Hippocampal formation (tissue), 2 donors: ENCODE measurements around the gene AMDHD2.
"Not testable (repeated sequence)": the region's sequence is repeated elsewhere in the genome, so short reads cannot be mapped to it uniquely, and the experiment has no call there.

Experiments
- DNase-seq, 2 donors: peaks; one replicate each; lab custom pipeline; 2025; lab: John Stamatoyannopoulos, UW

Gene AMDHD2, protein sequence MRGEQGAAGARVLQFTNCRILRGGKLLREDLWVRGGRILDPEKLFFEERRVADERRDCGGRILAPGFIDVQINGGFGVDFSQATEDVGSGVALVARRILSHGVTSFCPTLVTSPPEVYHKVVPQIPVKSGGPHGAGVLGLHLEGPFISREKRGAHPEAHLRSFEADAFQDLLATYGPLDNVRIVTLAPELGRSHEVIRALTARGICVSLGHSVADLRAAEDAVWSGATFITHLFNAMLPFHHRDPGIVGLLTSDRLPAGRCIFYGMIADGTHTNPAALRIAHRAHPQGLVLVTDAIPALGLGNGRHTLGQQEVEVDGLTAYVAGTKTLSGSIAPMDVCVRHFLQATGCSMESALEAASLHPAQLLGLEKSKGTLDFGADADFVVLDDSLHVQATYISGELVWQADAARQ

DNA sequence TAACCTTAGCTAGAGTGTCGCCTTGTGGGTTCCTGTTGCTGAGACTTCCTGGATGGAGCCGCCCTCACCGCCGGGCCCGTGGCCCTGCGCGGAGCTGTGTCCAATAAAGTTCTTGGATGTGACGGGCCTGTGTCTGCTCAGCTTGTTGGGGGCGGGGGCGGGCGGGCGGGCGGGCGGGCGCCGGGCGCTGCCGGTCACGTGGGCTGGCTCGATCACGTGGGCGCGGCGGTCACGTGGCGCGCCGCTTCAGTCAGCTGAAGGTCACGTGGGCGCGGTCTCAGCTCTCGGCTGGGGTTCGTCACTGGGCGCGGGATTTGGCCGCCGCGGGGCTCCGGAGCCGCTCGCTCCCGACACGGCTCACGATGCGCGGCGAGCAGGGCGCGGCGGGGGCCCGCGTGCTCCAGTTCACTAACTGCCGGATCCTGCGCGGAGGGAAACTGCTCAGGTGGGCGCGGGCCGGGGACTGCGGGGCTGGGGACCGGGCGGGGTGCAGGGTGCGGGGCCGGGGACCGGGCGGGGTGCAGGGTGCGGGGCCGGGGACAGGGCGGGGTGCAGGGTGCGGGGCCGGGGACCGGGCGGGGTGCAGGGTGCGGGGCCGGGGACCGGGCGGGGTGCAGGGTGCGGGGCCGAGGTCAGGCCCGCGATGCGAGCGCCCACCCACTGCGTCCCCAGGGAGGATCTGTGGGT lies at the start of gene AMDHD2:
Gene AMDHD2 (plus strand): TSS at position 275 of the 687 bp plus-strand sequence. CDS start 88 bp downstream, at position 363.
- DNase-seq = peak; percentile 78

GRCh38 chr16:2470603-2471015 lies 49.6 kb upstream of the AMDHD2 start:
- no peak for DNase-seq

DNA sequence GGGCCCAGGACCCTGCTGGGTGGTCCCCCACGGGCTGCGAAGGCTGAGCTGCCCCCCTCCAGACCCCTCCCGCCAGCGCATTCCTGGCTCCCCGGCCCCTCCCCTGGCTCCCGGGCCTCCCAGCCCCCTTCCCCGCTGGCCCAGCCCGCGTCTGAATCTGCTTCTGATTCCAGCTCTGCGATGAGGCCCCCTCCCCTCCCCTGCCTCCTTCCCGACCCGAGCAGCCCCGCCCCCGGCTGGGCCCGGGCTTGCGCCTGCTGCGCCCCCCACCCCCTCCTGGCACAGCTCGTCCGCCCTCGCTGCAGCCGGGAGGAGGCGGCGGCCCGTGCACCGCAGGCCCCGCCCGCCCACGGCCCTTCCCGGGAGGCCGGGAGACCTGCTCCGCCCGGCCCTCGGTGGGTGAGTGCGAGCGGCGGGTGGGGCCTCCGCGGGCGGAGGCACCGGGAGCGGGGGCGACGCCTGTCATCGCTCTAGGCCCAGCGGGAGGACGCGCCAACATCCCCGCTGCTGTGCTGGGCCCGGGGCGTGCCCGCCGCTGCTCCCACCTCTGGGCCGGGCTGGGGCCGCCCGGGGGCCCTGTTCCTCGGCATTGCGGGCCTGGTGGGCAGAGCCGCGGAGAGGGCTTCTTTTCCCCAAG lies 49.0 kb upstream of the AMDHD2 start, which contains the start of gene NTN3:
Gene NTN3 (plus strand): TSS at position 282 of the 637 bp plus-strand sequence. CDS start 405 bp downstream, outside the sequence.
- DNase-seq = no peak

DNA sequence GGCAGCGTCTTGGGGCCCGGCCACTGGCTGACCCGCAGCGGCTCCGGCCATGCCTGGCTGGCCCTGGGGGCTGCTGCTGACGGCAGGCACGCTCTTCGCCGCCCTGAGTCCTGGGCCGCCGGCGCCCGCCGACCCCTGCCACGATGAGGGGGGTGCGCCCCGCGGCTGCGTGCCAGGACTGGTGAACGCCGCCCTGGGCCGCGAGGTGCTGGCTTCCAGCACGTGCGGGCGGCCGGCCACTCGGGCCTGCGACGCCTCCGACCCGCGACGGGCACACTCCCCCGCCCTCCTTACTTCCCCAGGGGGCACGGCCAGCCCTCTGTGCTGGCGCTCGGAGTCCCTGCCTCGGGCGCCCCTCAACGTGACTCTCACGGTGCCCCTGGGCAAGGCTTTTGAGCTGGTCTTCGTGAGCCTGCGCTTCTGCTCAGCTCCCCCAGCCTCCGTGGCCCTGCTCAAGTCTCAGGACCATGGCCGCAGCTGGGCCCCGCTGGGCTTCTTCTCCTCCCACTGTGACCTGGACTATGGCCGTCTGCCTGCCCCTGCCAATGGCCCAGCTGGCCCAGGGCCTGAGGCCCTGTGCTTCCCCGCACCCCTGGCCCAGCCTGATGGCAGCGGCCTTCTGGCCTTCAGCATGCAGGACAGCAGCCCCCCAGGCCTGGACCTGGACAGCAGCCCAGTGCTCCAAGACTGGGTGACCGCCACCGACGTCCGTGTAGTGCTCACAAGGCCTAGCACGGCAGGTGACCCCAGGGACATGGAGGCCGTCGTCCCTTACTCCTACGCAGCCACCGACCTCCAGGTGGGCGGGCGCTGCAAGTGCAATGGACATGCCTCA lies 48.3 kb upstream of the AMDHD2 start:
- DNase-seq = no peak

- no peak for DNase-seq
Measured at GRCh38 chr16:2472488-2472864, 47.7 kb upstream of the AMDHD2 start.

DNA sequence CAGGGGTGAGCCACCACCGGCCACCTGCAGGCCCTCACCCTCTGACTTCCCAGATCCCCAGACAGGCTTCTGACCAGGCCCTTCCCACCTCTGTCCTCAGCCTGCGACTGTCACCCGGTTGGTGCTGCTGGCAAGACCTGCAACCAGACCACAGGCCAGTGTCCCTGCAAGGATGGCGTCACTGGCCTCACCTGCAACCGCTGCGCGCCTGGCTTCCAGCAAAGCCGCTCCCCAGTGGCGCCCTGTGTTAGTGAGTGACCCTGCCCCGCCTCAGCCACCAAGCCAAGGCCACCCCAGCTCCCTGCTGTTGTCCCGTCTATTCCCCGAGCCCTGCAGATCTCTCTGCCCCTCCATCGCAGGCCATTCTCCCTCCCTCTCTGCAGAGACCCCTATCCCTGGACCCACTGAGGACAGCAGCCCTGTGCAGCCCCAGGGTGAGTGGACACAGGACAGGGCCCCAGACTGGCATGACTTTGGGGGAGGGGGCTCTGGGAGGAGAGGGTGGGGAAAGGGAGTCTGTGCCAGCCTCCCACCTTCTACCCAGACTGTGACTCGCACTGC lies 47.2 kb upstream of the AMDHD2 start:
- DNase-seq = no peak

DNA sequence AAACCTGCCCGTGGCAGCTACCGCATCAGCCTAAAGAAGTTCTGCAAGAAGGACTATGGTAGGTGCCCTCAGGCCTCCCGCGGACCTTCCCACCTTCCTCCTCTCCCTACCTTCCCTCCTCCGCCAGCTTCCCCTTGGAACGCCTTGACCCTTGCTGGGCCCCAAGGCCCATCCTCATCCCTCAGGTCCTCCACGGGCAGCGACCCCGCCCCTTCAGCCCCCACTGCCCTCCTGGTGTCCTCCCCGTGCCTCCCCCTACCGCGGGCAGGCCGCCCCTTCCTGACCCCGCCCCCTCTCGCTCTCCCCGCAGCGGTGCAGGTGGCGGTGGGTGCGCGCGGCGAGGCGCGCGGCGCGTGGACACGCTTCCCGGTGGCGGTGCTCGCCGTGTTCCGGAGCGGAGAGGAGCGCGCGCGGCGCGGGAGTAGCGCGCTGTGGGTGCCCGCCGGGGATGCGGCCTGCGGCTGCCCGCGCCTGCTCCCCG lies 46.7 kb upstream of the AMDHD2 start:
- no peak for DNase-seq

DNA sequence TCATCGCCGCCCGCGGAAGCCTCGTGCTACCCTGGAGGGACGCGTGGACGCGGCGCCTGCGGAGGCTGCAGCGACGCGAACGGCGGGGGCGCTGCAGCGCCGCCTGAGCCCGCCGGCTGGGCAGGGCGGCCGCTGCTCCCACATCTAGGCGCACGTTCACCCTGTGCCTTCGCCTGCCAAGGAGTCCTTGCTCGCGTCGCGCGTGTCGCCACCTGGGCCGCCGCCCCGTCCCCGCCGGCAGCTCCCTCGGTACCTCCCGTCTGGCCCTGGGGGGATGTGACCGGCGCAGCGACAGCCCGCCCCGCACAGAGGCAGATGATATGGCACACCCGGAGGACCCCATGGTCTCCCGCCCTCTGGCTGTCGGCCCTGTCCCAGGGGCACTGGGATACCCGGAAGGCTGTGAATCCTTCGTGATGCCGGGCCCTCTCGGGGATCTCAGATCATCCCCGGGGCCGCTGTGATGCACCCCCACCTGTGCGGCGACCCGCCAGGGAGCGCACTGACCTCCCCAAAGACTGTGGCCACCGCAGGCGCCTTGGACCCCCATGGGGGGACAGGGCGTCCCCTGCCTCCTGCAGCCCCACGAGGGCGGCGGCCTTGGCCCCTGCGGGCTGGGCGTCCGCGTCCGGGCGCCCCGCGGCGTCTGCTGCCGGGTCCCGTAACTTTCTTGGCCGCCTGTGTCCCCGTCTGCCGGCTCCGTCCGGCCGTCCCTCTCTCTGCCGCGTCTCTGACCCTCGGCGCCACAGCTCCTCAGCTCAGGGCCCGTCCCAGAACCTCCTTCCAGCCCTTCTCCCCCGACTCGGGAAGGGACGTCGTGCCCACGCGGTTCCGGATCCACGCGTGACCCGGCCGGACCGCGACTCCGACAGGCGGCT lies 45.9 kb upstream of the AMDHD2 start:
- peak; percentile 31 to 47 for DNase-seq

DNA sequence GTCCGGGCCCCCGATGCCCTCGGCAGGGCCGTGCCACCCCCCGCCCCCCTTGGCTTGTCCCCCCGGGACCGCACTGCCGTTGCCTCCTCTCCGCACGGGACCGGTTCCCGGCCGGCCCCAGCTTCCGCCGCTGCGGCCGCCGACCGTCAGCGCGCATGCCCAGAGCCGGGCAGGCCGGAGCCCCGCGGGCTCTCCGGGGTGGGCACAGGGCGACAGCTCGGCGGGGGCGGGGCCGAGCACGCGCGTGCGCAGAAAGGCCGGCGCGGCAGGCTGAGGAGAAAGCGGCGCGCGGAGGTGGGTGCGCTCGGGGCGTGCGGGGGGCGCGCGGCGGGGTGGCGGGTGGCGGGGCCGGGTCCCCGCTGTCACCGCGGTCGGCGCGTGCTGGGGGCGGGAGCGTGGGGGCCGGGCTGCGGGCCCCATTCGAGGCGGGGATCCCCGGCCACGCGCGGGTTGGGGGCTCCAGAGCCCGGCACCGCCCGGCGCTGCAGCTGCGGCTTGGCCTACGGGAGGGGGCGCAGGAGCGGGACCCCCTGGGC lies 45.2 kb upstream of the AMDHD2 start, which contains the start of gene TBC1D24:
Gene TBC1D24 (plus strand): TSS at position 251 of the 536 bp plus-strand sequence. CDS start 21,022 bp downstream, outside the sequence.
- DNase-seq = peak; percentile 69 to 85

GRCh38 chr16:2475413-2476344 lies 44.5 kb upstream of the AMDHD2 start:
- DNase-seq = no peak

DNA sequence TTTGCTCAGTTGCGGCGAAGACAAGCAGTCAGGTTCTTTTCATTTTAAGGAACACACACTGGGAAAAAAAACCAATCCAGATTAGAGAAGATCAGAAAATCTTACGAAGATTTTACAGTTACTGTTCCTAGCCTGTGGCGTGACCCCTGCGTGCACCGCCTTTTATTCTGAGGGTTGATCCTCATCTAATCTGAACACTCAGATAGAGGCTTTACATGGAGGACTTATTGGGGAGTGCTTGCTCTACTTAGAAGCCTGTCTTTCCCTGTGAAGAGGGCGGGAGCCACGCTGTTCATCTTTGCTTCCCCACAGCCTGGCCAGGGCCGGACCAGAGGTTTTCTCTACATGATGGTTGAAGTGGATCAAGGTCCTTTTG lies 43.8 kb upstream of the AMDHD2 start:
- DNase-seq = no peak

DNA sequence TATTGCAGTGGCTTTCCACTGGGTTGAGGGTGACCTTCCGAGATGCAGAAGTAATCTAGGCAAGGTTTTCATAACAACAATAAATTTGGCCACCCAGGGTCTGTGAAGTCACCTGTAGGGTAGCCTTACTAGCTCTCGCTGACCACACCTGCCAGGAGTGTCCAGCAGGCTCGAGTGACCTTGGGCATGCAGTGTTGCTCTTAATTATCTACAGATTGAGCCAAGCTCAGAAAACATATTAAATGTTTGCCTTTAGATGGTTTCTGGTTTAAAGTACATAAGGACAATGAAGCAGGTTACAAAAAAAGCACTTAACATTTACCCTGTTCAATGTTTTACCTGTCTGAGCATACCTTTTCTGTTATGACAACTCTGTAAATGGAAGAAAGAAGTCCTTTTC lies 43.4 kb upstream of the AMDHD2 start:
- no peak for DNase-seq

- no peak for DNase-seq
Measured at GRCh38 chr16:2477327-2477726, 42.8 kb upstream of the AMDHD2 start.

GRCh38 chr16:2478279-2478678 lies 41.9 kb upstream of the AMDHD2 start:
- DNase-seq = no peak

DNA sequence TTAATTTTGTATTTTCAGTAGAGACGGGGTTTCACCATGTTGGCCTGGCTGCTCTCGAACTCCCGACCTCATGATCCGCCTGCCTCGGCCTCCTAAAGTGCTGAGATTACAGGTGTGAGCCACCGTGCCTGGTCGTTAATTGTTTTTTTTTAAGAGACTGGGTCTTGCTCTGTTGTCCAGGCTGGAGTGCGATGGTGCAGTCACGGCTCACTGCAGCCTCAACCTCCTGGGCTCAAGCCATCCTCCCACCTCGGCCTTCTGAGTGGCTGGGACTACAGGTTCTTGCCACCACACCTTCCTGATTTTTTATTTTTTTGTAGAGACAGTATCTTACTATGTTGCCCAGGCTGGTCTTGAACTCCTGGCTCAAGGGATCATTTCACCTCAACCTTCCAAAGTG lies 40.2 kb upstream of the AMDHD2 start:
- DNase-seq = not testable (repeated sequence)

GRCh38 chr16:2480948-2481347 lies 39.2 kb upstream of the AMDHD2 start:
- DNase-seq = no peak

DNA sequence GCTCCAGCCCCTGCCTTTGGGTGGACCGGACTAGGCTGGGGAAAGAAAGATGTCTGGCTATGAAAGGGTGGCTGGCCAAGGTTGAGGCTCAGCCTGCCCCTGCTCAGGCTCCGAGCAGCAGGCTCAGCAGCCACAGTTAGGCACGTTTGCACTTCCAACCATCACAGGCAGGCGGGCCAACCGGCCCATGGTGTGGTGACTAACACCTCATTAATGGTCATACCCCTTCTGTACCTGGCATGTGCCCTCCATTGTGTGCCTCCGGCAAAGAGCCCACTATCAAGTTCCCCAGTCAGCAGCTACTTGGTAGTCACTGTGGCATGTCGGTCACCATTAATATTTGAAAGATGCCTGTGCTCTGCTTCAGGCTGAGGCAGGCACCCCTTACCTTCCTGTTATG lies 38.5 kb upstream of the AMDHD2 start:
- no peak for DNase-seq

DNA sequence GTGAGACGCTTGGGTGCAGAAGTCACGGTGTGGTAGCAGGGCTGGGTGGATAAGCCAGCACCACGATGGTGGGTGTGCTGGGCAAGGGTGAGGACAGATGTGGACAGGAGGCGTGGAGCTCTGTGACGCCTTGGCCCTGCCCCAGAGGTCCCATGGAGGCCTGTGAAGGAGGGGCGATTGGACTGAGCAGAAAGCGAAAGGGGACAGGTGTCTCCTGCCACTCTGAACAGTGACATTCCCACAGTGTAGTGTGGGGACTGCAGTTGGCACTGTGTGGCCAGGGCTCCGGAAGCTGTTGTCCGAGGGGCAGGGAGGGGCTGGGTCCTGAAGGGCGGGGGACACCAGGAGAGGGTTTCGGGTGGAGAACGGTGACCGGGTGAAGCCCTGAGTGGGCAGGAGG lies 37.9 kb upstream of the AMDHD2 start:
- DNase-seq = no peak
